AG09309 (cell line): ENCODE data around the gene PEX19.

Source experiments
- DNase-seq: peaks from one replicate; pipeline ENCODE4 v3.0.0-alpha.2; 2010; ENCODE audit warnings: low read depth
- H3K4me3 ChIP-seq: 2 replicates; pipeline ENCODE4 v1.5.1; 2011; ENCODE audit warnings: mild to moderate bottlenecking, low read depth, low read length, moderate library complexity; ENCODE audit not compliant: control insufficient read depth
- CTCF ChIP-seq: IDR thresholded peaks from 2 replicates; pipeline ENCODE4 v1.5.1; 2011; ENCODE audit warnings: mild to moderate bottlenecking, low read depth, low read length, inconsistent platforms; ENCODE audit not compliant: insufficient read depth, control insufficient read depth; ENCODE audit errors: missing control alignments

The PEX19 gene

GRCh38 chr1:160227561-160227960, 57.4 kb downstream of the PEX19 start:
- H3K4me3 ChIP-seq = no peak overlapping the region
- no peak for TF ChIP-seq CTCF
- DNase-seq = no peak

GRCh38 chr1:160227034-160227433, 57.9 kb downstream of the PEX19 start:
- DNase-seq = no peak
- no peak for TF ChIP-seq CTCF
- no peak overlapping the region for H3K4me3 ChIP-seq
